Measurements from ENCODE around the gene MED28. TPM values are rescaled to one million over a fixed set of nuclear protein-coding genes. Genes with fewer than 3 reads are reported as not detected.

Gene MED28
- total RNA-seq, 2 experiments from 2014 or later, result 50.5 to 64.7 TPM

DNA sequence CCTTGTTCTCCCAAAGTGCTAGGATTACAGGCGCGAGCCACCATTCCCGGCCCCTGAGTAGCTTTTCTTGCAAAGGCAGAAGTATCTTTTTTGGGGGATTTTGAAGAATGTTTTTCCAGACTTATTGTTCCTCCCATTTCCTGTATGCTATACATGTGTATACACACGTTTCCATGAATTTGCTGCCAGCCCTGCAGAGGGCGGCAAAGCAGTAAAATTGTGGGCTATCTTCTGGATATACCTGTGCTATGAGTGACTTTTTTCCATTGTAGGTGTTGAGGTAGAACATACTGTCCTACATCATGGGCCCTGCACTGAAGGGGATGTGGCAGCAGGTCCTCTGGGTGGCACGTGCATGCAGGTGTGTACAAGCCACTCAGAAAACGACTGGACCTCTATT, 16.9 kb upstream of the MED28 start:
- Mint-ChIP-seq H3K36me3 (ENCODE audit: low read depth) (peaks cover 80% of the 10 kb centered on the region), H3K4me3 (no peak overlapping the region), H3K9me3 (no peaks in the 10 kb centered on the region), H3K27ac (no peak overlapping the region), H3K27me3 (no peaks in the 10 kb centered on the region), H3K4me1 (ENCODE audit: low read depth) (no peaks in the 10 kb centered on the region)
- DNase-seq (peak in 1 of 14 experiments; percentile 12), ATAC-seq (ENCODE audit: poor library complexity) (no peak)
- ChIA-PET CTCF (interaction anchor here (1.9 kb wide), 1 partner anchor 48 kb away, joined by 4 read pairs; no protein-coding TSS in a partner anchor), POLR2A (no interaction called here)
- no peaks in the 10 kb centered on the region for H3K9me3 ChIP-seq (ENCODE audit: control insufficient read depth in 1 of 2, insufficient read depth in 1 of 2, low read length in 2 of 2)
- peaks cover 75% of the 10 kb centered on the region for H3K36me3 ChIP-seq (ENCODE audit: insufficient read depth, low read length)
- H3K4me1 ChIP-seq (ENCODE audit: insufficient read depth, low read length), result no peaks in the 10 kb centered on the region
- intact Hi-C loops (cut with DNase I, micrococcal nuclease), result loop anchor here in 1 of 2 experiments (5.0 kb wide), 1 partner anchor 40 kb away; no protein-coding TSS in a partner anchor
- H3K4me3 ChIP-seq (ENCODE audit: low read length), result no peak overlapping the region
- no peaks in the 10 kb centered on the region for H3K27me3 ChIP-seq (ENCODE audit: control insufficient read depth in 1 of 2, insufficient read depth in 2 of 2, low read length in 2 of 2)
- TF ChIP-seq, protein P1, sequence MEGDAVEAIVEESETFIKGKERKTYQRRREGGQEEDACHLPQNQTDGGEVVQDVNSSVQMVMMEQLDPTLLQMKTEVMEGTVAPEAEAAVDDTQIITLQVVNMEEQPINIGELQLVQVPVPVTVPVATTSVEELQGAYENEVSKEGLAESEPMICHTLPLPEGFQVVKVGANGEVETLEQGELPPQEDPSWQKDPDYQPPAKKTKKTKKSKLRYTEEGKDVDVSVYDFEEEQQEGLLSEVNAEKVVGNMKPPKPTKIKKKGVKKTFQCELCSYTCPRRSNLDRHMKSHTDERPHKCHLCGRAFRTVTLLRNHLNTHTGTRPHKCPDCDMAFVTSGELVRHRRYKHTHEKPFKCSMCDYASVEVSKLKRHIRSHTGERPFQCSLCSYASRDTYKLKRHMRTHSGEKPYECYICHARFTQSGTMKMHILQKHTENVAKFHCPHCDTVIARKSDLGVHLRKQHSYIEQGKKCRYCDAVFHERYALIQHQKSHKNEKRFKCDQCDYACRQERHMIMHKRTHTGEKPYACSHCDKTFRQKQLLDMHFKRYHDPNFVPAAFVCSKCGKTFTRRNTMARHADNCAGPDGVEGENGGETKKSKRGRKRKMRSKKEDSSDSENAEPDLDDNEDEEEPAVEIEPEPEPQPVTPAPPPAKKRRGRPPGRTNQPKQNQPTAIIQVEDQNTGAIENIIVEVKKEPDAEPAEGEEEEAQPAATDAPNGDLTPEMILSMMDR (IDR thresholded peaks at IDR 0.05), result no peak
- H3K27ac ChIP-seq (ENCODE audit: low read depth in 1 of 2, low read length in 2 of 2), result no peak overlapping the region

DNA sequence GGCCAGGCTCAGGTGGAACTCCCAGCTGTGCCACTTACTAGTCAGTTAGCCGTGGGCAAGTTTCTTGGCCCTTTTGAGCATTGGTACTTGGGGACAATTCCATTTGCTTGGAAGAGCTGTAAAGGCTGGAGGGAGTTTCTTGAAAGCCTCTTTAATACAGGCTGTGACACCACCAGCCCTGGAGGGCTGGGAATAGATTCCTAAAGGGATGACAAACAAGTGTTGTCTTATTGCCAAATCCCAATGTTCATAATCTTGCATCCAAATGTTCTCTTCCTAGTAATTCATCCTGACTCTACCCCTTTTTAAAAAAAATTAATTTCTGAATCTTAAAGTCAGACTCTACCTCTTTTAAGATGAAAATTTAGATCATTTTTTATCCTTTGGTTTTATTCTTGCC, 14.6 kb upstream of the MED28 start:
- Mint-ChIP-seq H3K4me3 (no peak overlapping the region), H3K27me3 (no peaks in the 10 kb centered on the region), H3K4me1 (ENCODE audit: low read depth) (no peaks in the 10 kb centered on the region), H3K36me3 (ENCODE audit: low read depth) (peaks cover 67% of the 10 kb centered on the region), H3K27ac (no peak overlapping the region), H3K9me3 (no peaks in the 10 kb centered on the region)
- no peak overlapping the region for H3K27ac ChIP-seq (ENCODE audit: low read depth in 1 of 2, low read length in 2 of 2)
- ATAC-seq (ENCODE audit: poor library complexity) (no peak), DNase-seq (no peak)
- no peak overlapping the region for H3K4me3 ChIP-seq (ENCODE audit: low read length)
- TF ChIP-seq, protein P1 (IDR thresholded peaks at IDR 0.05), result no peak
- no peaks in the 10 kb centered on the region for H3K27me3 ChIP-seq (ENCODE audit: control insufficient read depth in 1 of 2, insufficient read depth in 2 of 2, low read length in 2 of 2)
- no peaks in the 10 kb centered on the region for H3K9me3 ChIP-seq (ENCODE audit: control insufficient read depth in 1 of 2, insufficient read depth in 1 of 2, low read length in 2 of 2)
- CTCF ChIA-PET, result no interaction called here
- POLR2A ChIA-PET, result no interaction called here
- H3K36me3 ChIP-seq (ENCODE audit: insufficient read depth, low read length), result peaks cover 71% of the 10 kb centered on the region
- no peaks in the 10 kb centered on the region for H3K4me1 ChIP-seq (ENCODE audit: insufficient read depth, low read length)
- intact Hi-C loops (cut with DNase I, micrococcal nuclease), result loop anchor here in 1 of 2 experiments (5.0 kb wide), 1 partner anchor 37 kb away; no protein-coding TSS in a partner anchor

DNA sequence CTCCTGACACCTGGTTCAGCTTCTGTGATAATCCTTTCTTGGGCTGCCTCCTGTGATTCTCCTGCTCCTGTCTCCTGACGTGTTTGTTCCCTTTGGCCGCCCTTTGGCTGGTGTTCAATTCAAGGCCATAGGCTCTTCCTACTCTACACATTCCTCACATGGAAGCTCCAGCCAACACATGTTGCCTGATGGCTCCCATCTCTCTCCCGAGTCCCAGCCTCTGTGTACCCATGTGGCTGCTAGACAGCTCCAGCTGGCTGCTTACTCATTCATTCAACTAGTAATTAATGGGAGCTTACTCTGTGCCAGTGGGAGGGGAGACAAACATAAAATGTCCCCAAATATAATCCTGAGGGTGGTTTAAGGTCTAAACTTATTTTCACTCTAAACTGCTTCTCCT, 9.2 kb upstream of the MED28 start:
- Mint-ChIP-seq H3K9me3 (no peaks in the 10 kb centered on the region), H3K27me3 (no peaks in the 10 kb centered on the region), H3K4me1 (ENCODE audit: low read depth) (no peaks in the 10 kb centered on the region), H3K27ac (no peak overlapping the region), H3K36me3 (ENCODE audit: low read depth) (peaks cover 48% of the 10 kb centered on the region), H3K4me3 (no peak overlapping the region)
- H3K4me1 ChIP-seq (ENCODE audit: insufficient read depth, low read length), result no peaks in the 10 kb centered on the region
- no peak overlapping the region for H3K27ac ChIP-seq (ENCODE audit: low read depth in 1 of 2, low read length in 2 of 2)
- no peaks in the 10 kb centered on the region for H3K27me3 ChIP-seq (ENCODE audit: control insufficient read depth in 1 of 2, insufficient read depth in 2 of 2, low read length in 2 of 2)
- CTCF ChIA-PET, result no interaction called here
- POLR2A ChIA-PET, result interaction anchor here (1.2 kb wide), 1 partner anchor 9 kb away, joined by 5 read pairs; the partner anchor contains the start of gene MED28
- DNase-seq (no peak), ATAC-seq (ENCODE audit: poor library complexity) (no peak)
- TF ChIP-seq, protein P1 (IDR thresholded peaks at IDR 0.05), result no peak
- H3K4me3 ChIP-seq (ENCODE audit: low read length), result no peak overlapping the region
- intact Hi-C loops (cut with DNase I, micrococcal nuclease), result no loop called here
- H3K36me3 ChIP-seq (ENCODE audit: insufficient read depth, low read length), result peaks cover 54% of the 10 kb centered on the region
- no peaks in the 10 kb centered on the region for H3K9me3 ChIP-seq (ENCODE audit: control insufficient read depth in 1 of 2, insufficient read depth in 1 of 2, low read length in 2 of 2)
